Activated CD4-positive, alpha-beta T cell treated with anti-CD3 and anti-CD28 coated beads, Interleukin-2, amount 10 ng/mL, durations not matched to agents 7 days and 5 days (primary cell): ENCODE measurements around the gene DUSP28. TPM values are rescaled to one million over a fixed set of nuclear protein-coding genes. Genes with fewer than 3 reads are reported as not detected.

Experiments
- CTCF ChIA-PET: fragments of 350-600 bp; sonication (Branson Sonifier 250); formaldehyde crosslinking; loops from one replicate; lab custom pipeline; 2021; ENCODE audit warnings: antibody characterized with exemption; lab: Charles Lee
- POLR2A ChIA-PET: fragments of 350-600 bp; sonication (Branson Sonifier 250); formaldehyde crosslinking; loops from one replicate; lab custom pipeline; 2021; ENCODE audit warnings: antibody characterized with exemption; lab: Charles Lee
- DNase-seq: peaks from one replicate; pipeline ENCODE4 v3.0.0-alpha.2; 2020
- H3K27ac Mint-ChIP-seq: one replicate; pipeline ENCODE4 v1.8.0; 2021; ENCODE audit warnings: mild to moderate bottlenecking, moderate library complexity, mixed read lengths
- H3K27me3 Mint-ChIP-seq: one replicate; pipeline ENCODE4 v1.8.0; 2021; ENCODE audit warnings: mixed read lengths
- H3K36me3 Mint-ChIP-seq: one replicate; pipeline ENCODE4 v1.8.0; 2021; ENCODE audit warnings: low read depth, mixed read lengths
- H3K4me1 Mint-ChIP-seq: one replicate; pipeline ENCODE4 v1.8.0; 2021; ENCODE audit warnings: mixed read lengths
- H3K4me3 Mint-ChIP-seq: one replicate; pipeline ENCODE4 v1.8.0; 2021; ENCODE audit warnings: mild to moderate bottlenecking, moderate library complexity, mixed read lengths
- H3K9me3 Mint-ChIP-seq: one replicate; pipeline ENCODE4 v1.8.0; 2021; ENCODE audit warnings: mixed read lengths
- total RNA-seq, 2 experiments: library from RNA; stranded (reverse); gene quantifications; one replicate each; pipeline ENCODE4 v1.2.3, GENCODE V29; 2021

Gene DUSP28
- total RNA-seq, 2 experiments from 2014 or later = 9.6 to 11.6 TPM

GRCh38 chr2:240572141-240573031 lies 12.2 kb downstream of the DUSP28 start:
- Mint-ChIP-seq H3K4me3 (no peak overlapping the region), H3K36me3 (peaks cover 23% of the 10 kb centered on the region), H3K27ac (no peak overlapping the region), H3K27me3 (no peaks in the 10 kb centered on the region), H3K9me3 (no peaks in the 10 kb centered on the region), H3K4me1 (peaks cover 27% of the 10 kb centered on the region)
- CTCF ChIA-PET = interaction anchor here (1.2 to 1.5 kb wide), 2 partner anchors 11 to 25 kb away, joined by 3 to 4 read pairs; no protein-coding TSS in a partner anchor
- no peak for DNase-seq
- POLR2A ChIA-PET = no interaction called here

GRCh38 chr2:240573071-240573515 lies 12.9 kb downstream of the DUSP28 start:
- ChIA-PET POLR2A (no interaction called here), CTCF (interaction anchor here (1.5 kb wide), 1 partner anchor 12 kb away, joined by 4 read pairs; no protein-coding TSS in a partner anchor)
- Mint-ChIP-seq H3K27ac (no peak overlapping the region), H3K36me3 (peaks cover 20% of the 10 kb centered on the region), H3K27me3 (no peaks in the 10 kb centered on the region), H3K9me3 (no peaks in the 10 kb centered on the region), H3K4me1 (peaks cover 25% of the 10 kb centered on the region), H3K4me3 (no peak overlapping the region)
- DNase-seq = no peak

- Mint-ChIP-seq H3K9me3 (no peaks in the 10 kb centered on the region), H3K36me3 (peaks cover 20% of the 10 kb centered on the region), H3K27ac (no peak overlapping the region), H3K4me1 (peaks cover 31% of the 10 kb centered on the region), H3K27me3 (no peaks in the 10 kb centered on the region), H3K4me3 (no peak overlapping the region)
- ChIA-PET CTCF (interaction anchor here (1.5 kb wide), 1 partner anchor 13 kb away, joined by 4 read pairs; no protein-coding TSS in a partner anchor), POLR2A (no interaction called here)
- DNase-seq = no peak
Observed at GRCh38 chr2:240573516-240574385, 13.6 kb downstream of the DUSP28 start.

- POLR2A ChIA-PET = no interaction called here
- Mint-ChIP-seq H3K4me3 (no peak overlapping the region), H3K36me3 (peaks cover 20% of the 10 kb centered on the region), H3K27me3 (no peaks in the 10 kb centered on the region), H3K27ac (no peak overlapping the region), H3K4me1 (peaks cover 37% of the 10 kb centered on the region), H3K9me3 (no peaks in the 10 kb centered on the region)
- DNase-seq = no peak
- CTCF ChIA-PET = no interaction called here
Observed at GRCh38 chr2:240574386-240575100, 14.4 kb downstream of the DUSP28 start.

GRCh38 chr2:240575101-240575965 lies 15.2 kb downstream of the DUSP28 start:
- POLR2A ChIA-PET = no interaction called here
- no peak overlapping the region for H3K4me3 Mint-ChIP-seq

GRCh38 chr2:240576036-240576435 lies 15.9 kb downstream of the DUSP28 start:
- no peak overlapping the region for H3K4me3 Mint-ChIP-seq
- H3K4me1 Mint-ChIP-seq = peaks cover 38% of the 10 kb centered on the region
- H3K27ac Mint-ChIP-seq = no peak overlapping the region
- ChIA-PET POLR2A (no interaction called here), CTCF (interaction anchor here (1.4 to 3.6 kb wide), 3 partner anchors 9 to 13 kb away, joined by 4 to 31 read pairs (median 5); no protein-coding TSS in a partner anchor)
- H3K36me3 Mint-ChIP-seq = peaks cover 26% of the 10 kb centered on the region
- H3K27me3 Mint-ChIP-seq = no peaks in the 10 kb centered on the region
- H3K9me3 Mint-ChIP-seq = peaks cover 2% of the 10 kb centered on the region
- DNase-seq = no peak

More at GRCh38 chr2:240575101-240575965, 15.2 kb downstream of the DUSP28 start:
- no peaks in the 10 kb centered on the region for H3K9me3 Mint-ChIP-seq
- H3K4me1 Mint-ChIP-seq = peaks cover 38% of the 10 kb centered on the region
- H3K27me3 Mint-ChIP-seq = no peaks in the 10 kb centered on the region
- H3K27ac Mint-ChIP-seq = no peak overlapping the region
- CTCF ChIA-PET = interaction anchor here (1.4 to 3.6 kb wide), 2 partner anchors 9 to 10 kb away, joined by 5 to 31 read pairs; no protein-coding TSS in a partner anchor
- DNase-seq = no peak
- peaks cover 26% of the 10 kb centered on the region for H3K36me3 Mint-ChIP-seq

GRCh38 chr2:240576436-240577205 lies 16.5 kb downstream of the DUSP28 start:
- ChIA-PET CTCF (interaction anchor here (1.4 to 3.6 kb wide), 3 partner anchors 9 to 12 kb away, joined by 4 to 31 read pairs (median 5); no protein-coding TSS in a partner anchor), POLR2A (no interaction called here)
- peaks cover 33% of the 10 kb centered on the region for H3K4me1 Mint-ChIP-seq
- no peaks in the 10 kb centered on the region for H3K27me3 Mint-ChIP-seq
- peaks cover 26% of the 10 kb centered on the region for H3K36me3 Mint-ChIP-seq
- H3K9me3 Mint-ChIP-seq = peaks cover 3% of the 10 kb centered on the region
- no peak for DNase-seq
- H3K4me3 Mint-ChIP-seq = no peak overlapping the region
- H3K27ac Mint-ChIP-seq = no peak overlapping the region

- Mint-ChIP-seq H3K36me3 (peaks cover 25% of the 10 kb centered on the region), H3K4me3 (no peak overlapping the region), H3K27ac (no peak overlapping the region), H3K9me3 (peaks cover 3% of the 10 kb centered on the region), H3K27me3 (no peaks in the 10 kb centered on the region), H3K4me1 (peaks cover 34% of the 10 kb centered on the region)
- CTCF ChIA-PET = interaction anchor here (1.4 to 3.6 kb wide), 3 partner anchors 9 to 12 kb away, joined by 4 to 31 read pairs (median 8); partner anchors contain the start of gene CAPN10
- DNase-seq = no peak
- POLR2A ChIA-PET = no interaction called here
Observed at GRCh38 chr2:240577281-240578109, 17.3 kb downstream of the DUSP28 start.

- peaks cover 39% of the 10 kb centered on the region for H3K4me1 Mint-ChIP-seq
- no peaks in the 10 kb centered on the region for H3K27me3 Mint-ChIP-seq
- peaks cover 3% of the 10 kb centered on the region for H3K9me3 Mint-ChIP-seq
- no peak for DNase-seq
- ChIA-PET POLR2A (no interaction called here), CTCF (interaction anchor here (1.5 to 3.6 kb wide), 2 partner anchors 8 to 12 kb away, joined by 8 to 31 read pairs; partner anchors contain the start of gene CAPN10)
- H3K36me3 Mint-ChIP-seq = peaks cover 25% of the 10 kb centered on the region
- no peak overlapping the region for H3K4me3 Mint-ChIP-seq
- peak overlapping the region; percentile 68 for H3K27ac Mint-ChIP-seq
Observed at GRCh38 chr2:240578110-240578450, 17.9 kb downstream of the DUSP28 start.

- CTCF ChIA-PET = interaction anchor here (0.6 to 3.6 kb wide), 3 partner anchors 8 to 166 kb away, joined by 3 to 31 read pairs (median 8); partner anchors contain the start of gene CAPN10
- Mint-ChIP-seq H3K9me3 (peaks cover 3% of the 10 kb centered on the region), H3K4me3 (no peak overlapping the region), H3K27me3 (no peaks in the 10 kb centered on the region), H3K4me1 (peaks cover 42% of the 10 kb centered on the region), H3K27ac (peak overlapping the region; percentile 68), H3K36me3 (peaks cover 25% of the 10 kb centered on the region)
- DNase-seq = no peak
- POLR2A ChIA-PET = no interaction called here
Observed at GRCh38 chr2:240578488-240578887, 18.3 kb downstream of the DUSP28 start.
